Measurements from ENCODE around the gene ADAM21.

GRCh38 chr14:70498191-70498590 lies 46.2 kb downstream of the ADAM21 start:
- no peak for TF ChIP-seq CTCF (IDR thresholded peaks at IDR 0.05)
- no peak for TF ChIP-seq EZH2 (IDR thresholded peaks at IDR 0.05; ENCODE audit: borderline replicate concordance, insufficient read depth, low read depth, low read length, poor library complexity, severe bottlenecking)
